HTR-8/SVneo (cell line): ENCODE results near the gene ATG16L2.
"Not testable (repeated sequence)": the region's sequence is repeated elsewhere in the genome, so short reads cannot be mapped to it uniquely, and the experiment has no call there.

ENCODE experiments used
- DNase-seq: peaks from one replicate; pipeline ENCODE4 v3.0.0; 2011; ENCODE audit warnings: low spot score, mixed read lengths; ENCODE audit not compliant: insufficient read length
- FAIRE-seq: peaks from 2 replicates; lab custom pipeline; 2011; peaks lifted over from hg19 to GRCh38; lab: Jason Lieb, UNC

Gene ATG16L2

GRCh38 chr11:72838691-72839305 lies 24.6 kb downstream of the ATG16L2 start:
- no peak for FAIRE-seq
- DNase-seq, result no peak

GRCh38 chr11:72840780-72841179 lies 26.6 kb downstream of the ATG16L2 start:
- FAIRE-seq (no peak), DNase-seq (peak; percentile 53)

- no peak for FAIRE-seq
- DNase-seq, result no peak
These were observed 27.2 kb downstream of the ATG16L2 start for GRCh38 chr11:72841397-72841796.

GRCh38 chr11:72842126-72842525 lies 27.9 kb downstream of the ATG16L2 start:
- FAIRE-seq, result no peak
- DNase-seq, result no peak

- DNase-seq, result no peak
- no peak for FAIRE-seq
These were observed 28.6 kb downstream of the ATG16L2 start for GRCh38 chr11:72842653-72843330.

- no peak for DNase-seq
These were observed 30.1 kb downstream of the ATG16L2 start for GRCh38 chr11:72844356-72844755.

GRCh38 chr11:72848846-72849466 lies 34.7 kb downstream of the ATG16L2 start:
- FAIRE-seq (no peak), DNase-seq (peak; percentile 59)

More at GRCh38 chr11:72844356-72844755, 30.1 kb downstream of the ATG16L2 start:
- FAIRE-seq, result no peak

- DNase-seq, result no peak
- FAIRE-seq, result no peak
These were observed 36.6 kb downstream of the ATG16L2 start for GRCh38 chr11:72850832-72851231.

- FAIRE-seq (no peak), DNase-seq (no peak)
These were observed 37.5 kb downstream of the ATG16L2 start for GRCh38 chr11:72851726-72852125.

- FAIRE-seq, result no peak
- DNase-seq, result no peak
These were observed 41.9 kb downstream of the ATG16L2 start for GRCh38 chr11:72856065-72856464.

- no peak for DNase-seq
These were observed 42.5 kb downstream of the ATG16L2 start for GRCh38 chr11:72856551-72857345.

GRCh38 chr11:72858267-72858666 lies 44.1 kb downstream of the ATG16L2 start:
- not testable (repeated sequence) for DNase-seq, FAIRE-seq

More at GRCh38 chr11:72856551-72857345, 42.5 kb downstream of the ATG16L2 start:
- no peak for FAIRE-seq

- no peak for DNase-seq
- FAIRE-seq, result no peak
These were observed 44.9 kb downstream of the ATG16L2 start for GRCh38 chr11:72859126-72859525.

GRCh38 chr11:72860010-72860409 lies 45.8 kb downstream of the ATG16L2 start:
- no peak for FAIRE-seq

GRCh38 chr11:72860592-72860991 lies 46.4 kb downstream of the ATG16L2 start:
- DNase-seq (no peak), FAIRE-seq (no peak)

More at GRCh38 chr11:72860010-72860409, 45.8 kb downstream of the ATG16L2 start:
- DNase-seq, result no peak

GRCh38 chr11:72863091-72863490 lies 48.9 kb downstream of the ATG16L2 start:
- no peak for FAIRE-seq
- no peak for DNase-seq

GRCh38 chr11:72863916-72864315 lies 49.7 kb downstream of the ATG16L2 start:
- no peak for DNase-seq

GRCh38 chr11:72864702-72865655 lies 50.8 kb downstream of the ATG16L2 start:
- no peak for FAIRE-seq
- DNase-seq, result no peak

More at GRCh38 chr11:72863916-72864315, 49.7 kb downstream of the ATG16L2 start:
- no peak for FAIRE-seq

GRCh38 chr11:72867970-72868369 lies 53.8 kb downstream of the ATG16L2 start:
- no peak for FAIRE-seq
- DNase-seq, result no peak
